Measurements from ENCODE around the gene ATE1. TPM values are rescaled to one million over a fixed set of nuclear protein-coding genes. Genes with fewer than 3 reads are reported as not detected.
"Not testable (repeated sequence)": the region's sequence is repeated elsewhere in the genome, so short reads cannot be mapped to it uniquely, and the experiment has no call there.

Gene ATE1
- total and polyA plus RNA-seq, 2 experiments from 2014 or later, result 16.9 to 48.9 TPM

GRCh38 chr10:121708728-121709674, 218.8 kb downstream of the ATE1 start:
- no peak for DNase-seq (ENCODE audit: low spot score)
- Histone ChIP-seq H3K79me2 (no peaks in the 10 kb centered on the region), H3K4me2 (no peak overlapping the region), H2AFZ (no peak overlapping the region), H3K4me3 (no peak overlapping the region), H3K27me3 (no peaks in the 10 kb centered on the region), H3K9me3 (ENCODE audit: low read depth) (no peaks in the 10 kb centered on the region), H3K36me3 (replicated peaks; ENCODE audit: insufficient read depth, low read depth) (no peaks in the 10 kb centered on the region), H3K27ac (no peak overlapping the region), H4K20me1 (ENCODE audit: insufficient read depth, poor library complexity, severe bottlenecking) (no peaks in the 10 kb centered on the region), H3K9me2 (replicated peaks; ENCODE audit: insufficient read depth) (no peaks in the 10 kb centered on the region), H3K4me1 (ENCODE audit: insufficient read depth) (no peaks in the 10 kb centered on the region)
- WGBS (ENCODE audit: low lambda C conversion rate, missing lambda C conversion rate), result 57% methylated on average over 15 of the region's 15 CpGs
- TF ChIP-seq EZH2 (IDR thresholded peaks at IDR 0.05; ENCODE audit: borderline replicate concordance) (no peak), CTCF (IDR thresholded peaks at IDR 0.05; ENCODE audit: poor library complexity) (no peak), EZH2phosphoT487 (IDR thresholded peaks at IDR 0.05; ENCODE audit: low read depth, severe bottlenecking, unreplicated experiment) (no peak)

- Histone ChIP-seq H3K9me2 (replicated peaks; ENCODE audit: insufficient read depth) (no peaks in the 10 kb centered on the region), H3K4me3 (no peak overlapping the region), H3K4me1 (ENCODE audit: insufficient read depth) (no peaks in the 10 kb centered on the region), H4K20me1 (ENCODE audit: insufficient read depth, poor library complexity, severe bottlenecking) (no peaks in the 10 kb centered on the region), H2AFZ (no peak overlapping the region), H3K79me2 (no peaks in the 10 kb centered on the region), H3K27me3 (no peaks in the 10 kb centered on the region), H3K4me2 (no peak overlapping the region), H3K9me3 (ENCODE audit: low read depth) (no peaks in the 10 kb centered on the region), H3K36me3 (replicated peaks; ENCODE audit: insufficient read depth, low read depth) (no peaks in the 10 kb centered on the region), H3K27ac (no peak overlapping the region)
- 57% methylated on average over 13 of the region's 13 CpGs for WGBS (ENCODE audit: low lambda C conversion rate, missing lambda C conversion rate)
- DNase-seq (ENCODE audit: low spot score), result no peak
- TF ChIP-seq CTCF (IDR thresholded peaks at IDR 0.05; ENCODE audit: poor library complexity) (no peak), EZH2phosphoT487 (IDR thresholded peaks at IDR 0.05; ENCODE audit: low read depth, severe bottlenecking, unreplicated experiment) (no peak), EZH2 (IDR thresholded peaks at IDR 0.05; ENCODE audit: borderline replicate concordance) (no peak)
Measured at GRCh38 chr10:121702351-121703320, 225.2 kb downstream of the ATE1 start.

- 88% methylated on average over 1 of the region's 1 CpG for WGBS (ENCODE audit: low lambda C conversion rate, missing lambda C conversion rate)
- TF ChIP-seq EZH2 (IDR thresholded peaks at IDR 0.05; ENCODE audit: borderline replicate concordance), result no peak
- TF ChIP-seq CTCF (IDR thresholded peaks at IDR 0.05; ENCODE audit: poor library complexity), result no peak
- no peak for TF ChIP-seq EZH2phosphoT487 (IDR thresholded peaks at IDR 0.05; ENCODE audit: low read depth, severe bottlenecking, unreplicated experiment)
- no peaks in the 10 kb centered on the region for H3K9me3 ChIP-seq (ENCODE audit: low read depth)
- no peaks in the 10 kb centered on the region for H3K9me2 ChIP-seq (replicated peaks; ENCODE audit: insufficient read depth)
- H3K27ac ChIP-seq, result no peak overlapping the region
- DNase-seq (ENCODE audit: low spot score), result no peak
- H3K4me2 ChIP-seq, result no peak overlapping the region
- H3K79me2 ChIP-seq, result no peaks in the 10 kb centered on the region
- H3K4me1 ChIP-seq (ENCODE audit: insufficient read depth), result no peaks in the 10 kb centered on the region
- no peak overlapping the region for H2AFZ ChIP-seq
- no peaks in the 10 kb centered on the region for H3K27me3 ChIP-seq
- H3K4me3 ChIP-seq, result no peak overlapping the region
- H3K36me3 ChIP-seq (replicated peaks; ENCODE audit: insufficient read depth, low read depth), result no peaks in the 10 kb centered on the region
- H4K20me1 ChIP-seq (ENCODE audit: insufficient read depth, poor library complexity, severe bottlenecking), result no peaks in the 10 kb centered on the region
Measured at GRCh38 chr10:121700416-121700815, 227.4 kb downstream of the ATE1 start.

- H3K4me1 ChIP-seq (ENCODE audit: insufficient read depth); DNase-seq (ENCODE audit: low spot score); H3K9me2 ChIP-seq (replicated peaks; ENCODE audit: insufficient read depth); H3K36me3 ChIP-seq (replicated peaks; ENCODE audit: insufficient read depth, low read depth); H3K27ac ChIP-seq; H3K27me3 ChIP-seq; H3K79me2 ChIP-seq; H3K4me3 ChIP-seq; H3K4me2 ChIP-seq; H2AFZ ChIP-seq; H3K9me3 ChIP-seq (ENCODE audit: low read depth); H4K20me1 ChIP-seq (ENCODE audit: insufficient read depth, poor library complexity, severe bottlenecking): not testable (repeated sequence)
- 95% methylated on average over 3 of the region's 3 CpGs for whole genome bisulfite sequencing (ENCODE audit: low lambda C conversion rate, missing lambda C conversion rate)
Measured at GRCh38 chr10:121699703-121700102, 228.1 kb downstream of the ATE1 start.

Data from hepatocyte (in vitro differentiated cells).